OCI-M2 (cell line): ENCODE measurements around the gene NACC2.

Source experiments
- DNase-seq: peaks from one replicate; lab custom pipeline; 2025; ENCODE audit not compliant: unreplicated experiment; lab: John Stamatoyannopoulos, UW

NACC2 gene

GRCh38 chr9:136024696-136025316 is 70.3 kb downstream of the NACC2 start:
- no peak for DNase-seq

DNA sequence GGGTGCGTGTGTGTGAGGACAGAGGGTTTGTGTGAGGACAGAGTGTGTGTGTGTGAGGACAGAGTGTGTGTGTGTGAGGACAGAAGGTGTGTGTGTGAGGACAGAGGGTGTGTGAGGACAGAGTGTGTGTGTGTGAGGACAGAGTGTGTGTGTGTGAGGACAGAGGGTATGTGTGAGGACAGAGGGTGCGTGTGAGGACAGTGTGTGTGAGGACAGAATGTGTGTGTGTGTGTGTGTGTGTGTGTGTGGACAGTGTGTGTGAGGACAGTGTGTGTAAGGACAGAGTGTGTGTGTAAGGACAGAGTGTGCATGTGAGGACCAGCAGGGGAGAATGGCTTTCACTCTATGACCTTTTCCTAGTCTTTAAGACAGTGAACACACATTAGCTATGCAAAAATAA is 70.8 kb downstream of the NACC2 start:
- no peak for DNase-seq

DNA sequence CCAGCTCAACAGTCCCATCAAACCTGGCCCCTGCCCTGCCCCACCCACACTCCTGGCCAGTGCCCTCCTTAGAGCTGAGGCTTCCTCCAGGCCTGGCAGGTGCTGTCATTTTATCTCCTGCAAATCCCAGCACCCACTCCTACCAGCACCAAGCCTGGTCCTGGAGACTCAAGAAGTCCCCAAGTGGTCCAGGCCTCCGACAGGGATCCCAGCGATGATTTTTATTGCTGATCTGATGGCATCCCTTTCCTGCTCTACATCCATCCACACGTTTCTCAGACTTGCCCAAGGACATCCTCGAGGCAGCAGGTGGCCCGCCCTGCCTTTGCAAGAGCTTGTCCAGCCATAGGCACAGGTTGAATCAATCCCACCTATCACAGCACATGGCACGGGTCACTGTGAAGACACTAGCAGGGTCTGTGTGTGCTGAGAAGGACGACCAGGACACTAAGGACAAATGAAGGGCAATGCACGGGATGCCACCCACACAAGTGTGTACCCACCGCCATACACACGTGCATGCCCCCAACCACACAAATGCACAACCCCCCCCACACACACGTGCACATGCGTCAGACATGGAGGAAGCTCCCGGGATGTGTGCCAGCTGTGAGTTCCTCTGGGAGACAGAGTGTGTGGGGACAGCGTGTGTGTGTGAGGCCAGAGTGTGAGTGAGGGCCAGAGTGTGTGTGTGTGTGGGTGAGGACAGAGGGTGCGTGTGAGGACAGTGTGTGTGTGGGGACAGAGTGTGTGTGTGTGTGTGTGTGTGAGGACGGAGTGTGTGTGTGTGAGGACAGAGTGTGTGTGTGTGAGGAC is 71.5 kb downstream of the NACC2 start:
- DNase-seq = no peak

GRCh38 chr9:136022731-136023409 is 72.2 kb downstream of the NACC2 start:
- no peak for DNase-seq

GRCh38 chr9:136021872-136022681 is 73.0 kb downstream of the NACC2 start:
- no peak for DNase-seq

DNA sequence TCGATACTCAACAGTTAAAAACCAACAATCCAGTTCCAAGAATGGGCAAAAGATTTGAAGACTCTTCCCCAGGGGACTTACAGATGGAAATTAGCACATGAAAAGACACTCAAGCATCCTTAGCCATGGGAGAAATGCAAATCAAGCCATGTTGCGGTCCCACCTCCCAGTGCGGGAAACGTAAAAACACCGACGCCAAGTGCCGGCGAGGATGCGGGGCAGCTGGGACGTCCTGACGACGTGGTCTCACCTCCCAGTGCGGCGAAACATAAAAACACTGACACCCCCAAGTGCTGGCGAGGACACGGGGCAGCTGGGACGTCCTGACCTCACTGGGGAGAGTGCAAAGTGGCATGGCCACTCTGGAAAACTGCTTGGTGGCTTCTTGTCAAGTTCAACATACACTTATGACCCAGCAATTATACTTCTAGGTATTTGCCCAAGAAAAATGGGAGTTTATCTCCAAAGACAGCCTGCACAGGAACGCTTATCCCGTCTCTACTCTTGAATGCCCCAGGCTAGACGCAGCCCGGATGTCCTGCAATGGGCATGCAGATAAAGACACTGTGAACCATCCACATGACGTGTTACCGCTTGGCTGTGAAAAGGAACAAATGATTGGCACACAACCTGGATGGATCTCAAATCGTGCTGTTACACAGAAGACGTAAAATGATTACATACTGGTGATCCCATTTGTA is 73.8 kb downstream of the NACC2 start:
- no peak for DNase-seq

DNA sequence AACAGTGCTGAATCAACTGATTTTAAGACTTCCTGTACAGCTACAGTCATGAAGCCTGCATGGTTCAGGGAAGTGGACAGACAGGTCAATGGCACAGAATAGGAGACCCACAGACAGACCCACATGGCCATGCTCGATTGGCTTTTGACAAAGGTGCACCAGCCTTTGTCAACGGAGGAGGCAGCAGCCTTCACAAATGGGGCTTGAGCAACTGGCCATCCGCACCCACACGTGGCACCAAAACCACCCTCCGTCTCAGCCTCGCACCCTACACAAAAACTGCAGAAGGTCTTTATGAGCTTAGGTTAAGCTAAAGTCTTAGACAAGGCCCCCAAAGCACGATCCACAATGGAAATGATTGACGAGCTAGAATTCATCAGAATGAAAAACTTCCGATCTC is 74.4 kb downstream of the NACC2 start:
- DNase-seq = no peak

- DNase-seq = no peak
Observed at GRCh38 chr9:136020206-136020605, 74.9 kb downstream of the NACC2 start.

GRCh38 chr9:136019681-136020060 is 75.4 kb downstream of the NACC2 start:
- no peak for DNase-seq

- no peak for DNase-seq
Observed at GRCh38 chr9:136019041-136019680, 75.9 kb downstream of the NACC2 start.

GRCh38 chr9:136018257-136019031 is 76.6 kb downstream of the NACC2 start:
- DNase-seq = no peak

- no peak for DNase-seq
Observed at GRCh38 chr9:136017289-136018190, 77.5 kb downstream of the NACC2 start.

GRCh38 chr9:136016572-136017288 is 78.4 kb downstream of the NACC2 start:
- DNase-seq = no peak

DNA sequence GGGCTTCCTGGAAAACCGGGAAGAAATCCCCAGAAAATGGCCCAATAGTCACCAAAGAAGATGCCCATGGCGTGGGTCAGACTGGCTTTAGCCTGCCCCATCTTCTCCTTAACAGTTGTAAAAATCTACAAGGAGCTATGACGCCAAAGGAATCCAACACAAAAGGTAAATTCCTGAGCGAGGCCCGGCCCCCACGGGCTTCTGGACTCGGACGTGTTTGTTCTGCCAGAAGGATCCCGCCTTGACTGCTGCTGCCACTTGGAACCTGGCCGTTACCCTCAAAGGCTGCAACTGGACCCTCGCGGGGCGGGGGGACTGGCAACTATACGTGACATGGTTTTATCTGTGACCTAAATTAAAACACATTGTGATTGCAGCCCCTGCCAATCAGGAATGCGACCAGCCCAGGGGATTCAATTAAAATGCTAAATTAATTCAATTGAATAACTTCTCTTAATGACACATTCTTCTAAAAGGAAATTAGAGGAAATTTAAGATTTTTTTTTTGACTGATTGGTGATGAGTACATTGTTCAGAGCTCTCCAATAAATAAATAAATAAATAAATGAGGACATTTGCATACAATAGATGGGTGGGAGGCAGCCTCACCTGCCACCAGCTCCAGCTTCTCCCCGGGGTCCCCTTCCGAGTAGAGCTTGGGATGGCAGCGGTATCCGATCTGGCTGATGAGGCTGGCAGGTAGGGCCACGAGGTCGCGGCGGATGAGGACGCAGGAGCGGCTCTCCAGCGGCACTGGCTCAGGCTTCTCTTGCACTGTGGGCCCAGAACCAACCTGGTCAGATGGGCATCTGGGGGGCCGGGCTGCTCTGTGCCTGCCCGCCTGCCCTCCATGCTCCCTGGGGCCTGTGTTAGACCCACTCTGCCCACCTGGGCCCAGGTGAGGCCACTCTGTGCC is 79.2 kb downstream of the NACC2 start:
- no peak for DNase-seq

DNA sequence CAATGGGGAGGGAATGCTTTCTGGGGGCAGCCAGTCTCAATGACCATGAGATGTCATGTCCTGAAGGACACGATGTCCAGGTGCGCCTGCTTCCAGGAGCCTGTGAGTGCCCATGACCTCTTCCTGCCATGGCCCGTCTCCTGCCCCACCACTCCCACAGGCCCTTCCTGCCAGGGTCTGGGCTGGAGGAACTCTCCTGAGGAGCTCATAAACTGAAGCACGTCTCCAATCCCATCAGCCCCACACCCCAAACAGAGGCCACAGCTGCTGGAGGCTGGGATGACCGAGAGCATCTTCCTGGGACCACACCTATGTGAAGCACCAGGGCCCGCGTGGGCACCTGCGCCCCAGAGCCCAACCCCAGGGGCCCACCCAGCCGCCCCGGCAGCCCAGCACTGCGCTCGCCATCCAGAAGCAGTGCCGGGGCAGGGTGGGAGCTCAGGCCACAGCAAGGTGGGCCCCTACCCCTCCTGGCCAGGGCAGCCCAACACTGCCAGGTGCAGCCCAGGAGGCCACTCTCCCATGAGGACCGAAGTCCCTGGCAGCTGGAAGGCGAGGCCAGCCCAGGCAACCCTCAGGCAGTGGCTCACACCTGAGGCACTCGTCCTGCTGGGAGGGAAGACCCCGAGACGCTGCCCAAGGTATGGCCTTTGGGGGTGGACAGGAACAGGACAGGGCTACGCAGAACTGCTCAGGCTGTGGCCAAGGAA is 80.0 kb downstream of the NACC2 start:
- DNase-seq = no peak
